ENCODE results near the gene DCAF7.

Gene DCAF7

GRCh38 chr17:63546308-63547082, 3.8 kb upstream of the DCAF7 start:
- DNase-seq: no peak

- DNase-seq: no peak
Observed at GRCh38 chr17:63547083-63547523, 3.2 kb upstream of the DCAF7 start.

GRCh38 chr17:63549289-63549945, 860 bp upstream of the DCAF7 start:
- no peak for DNase-seq

DNA sequence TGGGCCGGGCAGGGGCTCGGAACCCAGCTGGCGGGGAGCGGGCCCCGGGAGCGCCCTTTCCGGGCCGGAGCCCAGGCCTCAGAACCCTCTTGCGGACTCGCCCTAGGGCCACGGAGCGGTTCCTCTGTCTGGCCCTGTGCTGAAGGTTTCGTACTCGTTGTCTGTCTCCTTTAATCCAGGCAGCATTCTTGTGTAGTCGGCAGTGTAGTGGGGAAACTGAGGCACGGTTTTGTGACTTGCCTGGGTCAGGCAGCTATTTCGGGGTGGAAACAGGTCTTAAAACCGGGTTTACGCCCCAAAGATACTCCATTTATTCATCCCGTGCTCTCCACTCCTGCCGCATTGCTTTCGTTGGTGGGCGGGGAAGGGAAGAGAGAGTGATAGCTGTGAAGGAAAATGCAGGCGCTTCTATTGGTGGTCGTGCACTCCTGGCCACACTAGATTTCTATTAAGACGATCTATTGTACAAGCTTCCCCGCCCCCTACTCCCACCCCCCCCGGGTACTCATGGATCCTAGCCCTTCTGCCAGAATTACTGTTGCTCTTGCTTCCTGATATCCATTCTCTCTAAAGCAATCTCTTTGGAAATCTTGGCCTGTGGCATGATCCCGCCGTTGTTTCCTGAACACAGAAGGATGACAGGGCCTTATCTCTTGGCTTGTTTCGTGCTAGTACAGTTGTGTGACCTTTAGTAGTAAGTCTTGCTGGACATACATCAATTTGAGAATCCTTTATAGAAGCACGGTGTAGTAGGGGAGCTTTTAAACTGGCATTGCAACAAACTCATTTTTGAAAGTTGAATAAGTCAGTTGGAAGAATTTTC, 751 bp downstream of the DCAF7 start:
- no peak for DNase-seq

GRCh38 chr17:63552211-63552610, 1.9 kb downstream of the DCAF7 start:
- DNase-seq: no peak

DNA sequence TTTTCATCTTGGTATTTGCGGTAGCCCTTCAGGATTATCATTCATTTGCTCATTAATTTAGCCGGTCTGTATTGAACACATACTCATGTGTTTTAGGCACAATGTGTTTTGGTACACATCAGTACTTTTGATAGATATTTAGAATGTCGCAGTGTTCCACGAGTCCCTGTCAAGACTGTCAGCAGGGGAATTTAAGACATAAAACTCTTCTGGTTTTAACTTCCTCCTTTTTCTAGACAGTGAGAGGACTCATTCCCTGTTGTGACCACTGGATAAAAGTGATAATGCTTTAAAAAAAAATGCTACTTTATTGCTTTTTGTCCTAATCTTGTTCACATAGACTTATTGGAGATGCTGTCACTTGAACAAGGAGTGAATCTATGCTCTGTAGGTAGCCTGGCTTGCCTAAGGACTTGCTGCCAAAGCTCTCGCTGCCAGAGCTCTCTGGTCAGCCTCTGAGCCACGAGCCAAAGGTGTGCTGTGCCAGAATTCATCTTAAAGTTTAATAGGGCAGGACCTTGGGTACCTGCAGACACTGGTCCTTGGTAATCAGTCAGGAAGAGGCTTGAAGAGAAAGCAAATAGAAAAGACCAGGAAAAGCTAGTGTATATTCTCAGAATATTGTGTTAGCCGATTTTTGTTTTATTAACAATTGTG, 5.4 kb downstream of the DCAF7 start:
- no peak for DNase-seq

DNA sequence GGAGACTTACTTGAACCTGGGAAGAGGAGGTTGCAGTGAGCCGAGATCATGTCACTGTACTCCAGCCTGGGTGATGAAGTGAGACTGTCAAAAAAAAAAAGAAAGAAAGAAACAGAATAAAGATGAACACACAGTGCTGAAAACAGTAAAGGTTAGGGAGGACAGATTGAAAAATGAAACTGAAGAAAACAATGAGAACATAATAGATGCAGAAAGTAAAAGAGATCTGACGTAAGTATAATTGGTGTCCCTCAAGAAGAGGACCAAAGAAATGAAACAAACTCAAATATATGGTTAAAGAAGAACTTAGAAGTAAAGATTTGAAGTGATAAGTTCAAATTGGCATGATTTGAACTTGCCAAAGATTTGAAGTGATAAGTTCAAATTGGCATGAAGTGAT, 7.1 kb downstream of the DCAF7 start:
- no peak for DNase-seq

GRCh38 chr17:63558441-63558840, 8.2 kb downstream of the DCAF7 start:
- DNase-seq: no peak

DNA sequence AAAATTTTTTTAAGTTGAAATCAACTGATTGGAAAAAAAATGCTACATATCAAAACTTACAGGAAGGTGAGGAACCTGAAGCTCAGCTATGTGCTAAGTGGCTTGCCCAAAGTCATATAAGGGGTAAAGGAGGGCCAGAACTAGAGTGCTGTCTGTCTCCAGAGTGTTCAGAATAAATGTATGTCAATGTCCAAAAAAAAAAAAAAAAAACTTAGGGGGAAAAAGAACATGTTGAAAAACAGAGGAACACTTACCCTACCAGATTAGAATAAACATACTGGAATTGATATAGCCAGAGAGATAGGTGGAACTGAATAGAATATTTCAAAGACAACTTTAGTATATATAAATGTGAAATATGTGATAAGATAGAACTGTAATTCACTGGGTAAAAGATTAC, 11.5 kb downstream of the DCAF7 start:
- DNase-seq: no peak

DNA sequence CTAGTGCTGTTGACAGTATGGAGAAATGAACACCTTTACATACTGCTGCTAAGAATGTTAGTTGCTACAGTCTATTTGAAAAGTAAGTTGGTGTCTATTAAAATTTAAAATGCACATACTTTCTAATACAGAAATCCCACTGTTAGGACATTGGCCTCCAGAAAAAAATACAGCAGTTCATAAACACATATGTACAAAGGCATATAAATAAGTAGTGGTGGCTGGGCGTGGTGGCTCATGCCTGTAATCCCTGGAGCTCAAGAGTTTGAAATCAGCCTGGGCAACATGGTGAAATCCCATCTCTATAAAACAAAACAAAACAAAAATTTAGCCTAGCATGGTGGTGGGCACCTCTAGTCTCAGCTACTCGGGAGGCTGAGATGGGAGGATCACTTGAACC, 13.1 kb downstream of the DCAF7 start:
- DNase-seq: no peak

- DNase-seq: no peak
Observed at GRCh38 chr17:63564562-63564961, 14.3 kb downstream of the DCAF7 start.

DNA sequence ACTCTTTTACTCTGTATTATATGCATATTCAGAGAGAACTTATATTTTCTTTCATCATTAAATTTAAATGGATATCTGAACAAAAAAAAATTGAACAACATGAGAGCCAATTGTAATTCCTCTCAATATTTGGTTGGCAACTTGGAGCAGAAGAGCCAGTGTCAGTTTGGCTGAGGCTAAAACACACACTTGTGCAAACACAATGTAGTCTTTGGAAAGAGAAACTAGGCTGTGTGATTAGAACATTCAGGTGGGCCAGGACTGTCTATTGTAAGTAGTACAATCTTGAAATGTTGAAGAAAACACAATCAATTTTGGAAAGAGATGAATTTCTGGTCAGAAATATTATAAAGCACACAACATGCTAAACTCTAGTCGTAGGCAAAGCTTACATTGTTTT, 17.0 kb downstream of the DCAF7 start:
- no peak for DNase-seq

DNA sequence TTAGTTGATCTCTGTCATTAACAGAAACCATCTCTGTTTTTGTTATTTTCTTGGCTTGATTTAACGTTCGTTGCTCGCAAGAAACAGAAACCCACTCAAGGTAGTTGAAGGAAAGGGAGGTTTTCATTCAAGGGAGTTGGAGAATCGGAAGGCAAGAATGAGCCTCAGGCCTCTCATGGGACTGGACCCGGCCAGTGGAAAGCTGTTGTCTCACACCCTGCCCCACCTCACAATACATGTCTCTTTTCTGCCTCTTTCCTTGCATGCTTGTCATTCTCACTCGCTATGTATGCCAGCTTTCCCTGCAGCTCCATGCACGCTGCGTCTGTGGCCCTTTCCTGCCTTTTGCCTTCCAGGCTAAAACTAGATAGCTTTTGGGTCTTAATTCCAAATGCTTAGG, 18.3 kb downstream of the DCAF7 start:
- DNase-seq: no peak

DNA sequence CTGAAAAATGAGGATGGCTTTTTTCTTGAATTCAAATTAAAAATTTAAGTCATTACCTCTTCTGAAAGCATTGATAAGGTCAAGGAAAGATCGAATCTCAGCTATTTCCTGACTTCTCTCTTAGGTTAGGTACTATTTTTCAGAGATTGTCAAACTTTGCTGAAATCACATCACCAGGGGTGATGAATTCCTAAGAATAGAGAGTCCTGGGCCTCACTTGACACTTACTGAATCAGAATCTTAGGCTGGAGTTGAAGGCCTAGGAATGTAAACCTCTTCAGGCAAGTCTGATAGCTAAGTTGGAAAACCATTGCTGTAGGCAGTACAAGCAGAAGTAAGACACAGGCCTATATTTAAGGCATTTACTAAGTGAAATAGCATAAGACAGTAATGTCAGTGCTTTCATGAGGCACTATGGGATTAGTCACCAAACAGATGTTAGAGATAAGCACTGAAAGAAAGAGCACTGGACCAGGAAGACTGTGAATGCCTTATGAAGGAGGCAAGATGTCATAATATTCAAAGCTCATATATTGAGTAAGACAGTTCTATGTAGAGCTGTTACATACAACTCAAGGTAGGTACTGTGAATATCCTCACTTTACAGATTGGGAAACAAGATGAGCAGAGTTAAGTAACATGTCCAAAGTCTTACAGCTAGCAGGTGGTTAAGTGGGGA, 21.5 kb downstream of the DCAF7 start:
- DNase-seq: no peak

- no peak for DNase-seq
Observed at GRCh38 chr17:63573634-63574033, 23.4 kb downstream of the DCAF7 start.

- no peak for DNase-seq
Observed at GRCh38 chr17:63578027-63578768, 27.9 kb downstream of the DCAF7 start.

DNA sequence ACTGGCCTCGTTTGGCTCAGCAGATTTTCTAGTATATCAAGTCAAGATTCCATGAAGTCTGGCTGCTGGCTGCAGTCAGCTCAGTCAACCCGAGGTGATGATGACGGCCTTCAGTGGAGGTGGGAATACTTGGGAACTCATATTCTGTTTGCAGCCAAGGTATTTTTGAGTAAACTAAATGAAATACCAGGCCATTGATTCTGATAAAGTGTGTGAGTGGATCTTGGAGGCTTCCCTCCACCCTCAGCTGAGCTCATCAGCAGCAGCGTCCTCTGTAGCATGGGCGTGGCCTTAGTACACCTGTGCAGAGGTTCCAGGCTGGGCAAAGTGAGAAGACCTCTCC, 28.5 kb downstream of the DCAF7 start:
- no peak for DNase-seq

GRCh38 chr17:63579633-63580032, 29.4 kb downstream of the DCAF7 start:
- DNase-seq: no peak

GRCh38 chr17:63587770-63588169, 37.5 kb downstream of the DCAF7 start:
- no peak for DNase-seq

- DNase-seq: no peak
Observed at GRCh38 chr17:63588797-63589196, 38.5 kb downstream of the DCAF7 start.

DNA sequence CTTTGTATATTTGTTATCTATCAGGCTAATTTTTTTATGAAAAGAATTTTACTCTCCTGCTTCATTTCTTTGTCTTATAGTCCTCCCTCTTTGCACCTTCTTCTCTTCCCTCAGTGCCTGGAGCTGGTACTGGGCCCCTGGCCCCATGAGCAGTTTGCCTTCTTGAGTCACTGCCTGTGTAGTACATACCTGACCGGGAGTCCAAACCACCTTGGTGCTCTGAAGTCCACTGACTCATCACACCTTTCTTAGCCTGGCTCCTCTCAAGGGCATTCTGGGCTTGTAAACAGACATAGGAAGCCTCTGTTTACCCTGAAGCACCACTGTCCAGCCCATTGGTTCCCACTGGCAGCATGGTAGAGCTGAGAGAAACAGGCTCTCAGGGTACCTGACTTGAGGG, 39.4 kb downstream of the DCAF7 start:
- DNase-seq: no peak

DNA sequence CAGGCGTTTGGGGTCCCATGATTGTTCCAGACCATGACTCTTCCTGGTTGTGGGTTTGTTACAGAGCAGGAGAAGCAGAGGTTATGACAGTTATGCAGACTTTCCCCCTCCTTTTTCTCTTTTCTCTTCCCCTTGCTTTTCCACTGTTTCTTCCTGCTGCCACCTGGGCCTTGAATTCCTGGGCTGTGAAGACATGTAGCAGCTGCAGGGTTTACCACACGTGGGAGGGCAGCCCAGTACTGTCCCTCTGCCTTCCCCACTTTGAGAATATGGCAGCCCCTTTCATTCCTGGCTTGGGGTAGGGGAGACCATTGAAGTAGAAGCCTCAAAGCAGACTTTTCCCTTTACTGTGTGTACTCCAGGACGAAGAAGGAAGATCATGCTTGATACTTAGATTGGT, 42.5 kb downstream of the DCAF7 start:
- no peak for DNase-seq
